Erythroblast (primary cell): ENCODE measurements around the gene ACAD8.

Experiments
- GATA1 ChIP-seq: IDR thresholded peaks from 2 replicates; pipeline ENCODE4 v1.6.1; 2011; ENCODE audit warnings: low read depth, mild to moderate bottlenecking, control low read depth, low read length, moderate library complexity
- POLR2A ChIP-seq: IDR thresholded peaks from 2 replicates; pipeline ENCODE4 v1.6.1; 2011; ENCODE audit warnings: mild to moderate bottlenecking, low read length

DNA sequence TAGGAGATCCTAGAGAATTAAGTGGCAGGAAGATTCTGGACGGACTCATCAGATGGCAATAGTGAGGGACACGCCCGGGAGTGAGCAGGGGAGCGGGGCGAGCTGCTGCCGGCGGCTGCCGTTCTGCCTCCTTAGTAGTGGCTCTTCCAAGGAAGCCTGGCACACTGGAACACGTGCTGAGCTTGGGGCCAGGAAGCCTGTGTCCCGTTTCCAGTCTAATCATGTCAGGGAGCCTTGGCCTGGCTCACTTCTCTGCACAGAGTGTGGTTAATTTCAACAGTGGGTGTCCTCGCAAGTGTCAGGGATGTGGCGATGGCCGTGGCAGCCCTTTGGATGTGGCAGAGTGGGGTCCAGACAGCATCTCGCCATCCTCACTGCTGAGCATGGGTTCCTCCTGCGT, 39.3 kb downstream of the ACAD8 start:
- no peak for TF ChIP-seq POLR2A
- TF ChIP-seq GATA1, result no peak
